ENCODE data around the gene KCNIP1. TPM values are rescaled to one million over a fixed set of nuclear protein-coding genes. Genes with fewer than 3 reads are reported as not detected.

The KCNIP1 gene
- polyA plus RNA-seq, 1 donor (not counting 4 experiments of a cell fraction or from before 2014, with no cell fraction given) = not detected

DNA sequence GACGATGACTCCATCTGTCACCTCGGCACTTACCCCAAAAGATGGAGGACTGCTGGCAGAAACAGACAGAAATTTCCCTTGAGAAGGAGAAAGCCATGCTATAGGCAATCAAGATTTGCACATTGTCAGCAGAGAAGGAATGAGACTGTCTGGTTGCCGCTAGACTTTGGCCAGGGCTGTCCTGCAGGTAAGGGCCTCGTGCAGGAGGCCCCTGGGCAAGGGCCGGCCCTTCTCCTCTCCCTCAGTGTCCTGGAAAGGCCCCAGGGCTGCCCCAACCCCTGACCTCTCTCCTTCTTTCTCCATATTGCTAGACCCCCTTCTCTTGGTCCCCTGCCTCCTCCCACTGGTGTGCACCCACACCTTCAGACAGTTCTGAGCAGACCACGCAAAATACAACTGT is 14.6 kb upstream of the KCNIP1 start:
- H3K36me3 ChIP-seq (ENCODE audit: control insufficient read depth in 2 of 2, extremely low read depth in 1 of 2, insufficient read depth in 2 of 2, low read length in 2 of 2) = no peaks in the 10 kb centered on the region
- H3K9me1 ChIP-seq (ENCODE audit: control insufficient read depth, extremely low read depth, insufficient read depth, low read length) = no peaks in the 10 kb centered on the region
- no peaks in the 10 kb centered on the region for H3K79me2 ChIP-seq (ENCODE audit: control insufficient read depth, insufficient read depth, low read length)
- H2AFZ ChIP-seq (ENCODE audit: control insufficient read depth, low read length) = no peak overlapping the region
- no peak overlapping the region for H3K9ac ChIP-seq (ENCODE audit: control insufficient read depth, extremely low read depth, insufficient read depth, low read length)
- DNase-seq (ENCODE audit: low read depth, low spot score) = no peak
- no peak overlapping the region for H3K4me3 ChIP-seq (ENCODE audit: control insufficient read depth in 2 of 3, extremely low read depth in 1 of 3, insufficient read depth in 2 of 3, low read depth in 1 of 3, low read length in 3 of 3)
- peaks cover 14% of the 10 kb centered on the region for H3K4me1 ChIP-seq (ENCODE audit: control insufficient read depth, extremely low read depth, insufficient read depth, low read length)
- no peaks in the 10 kb centered on the region for H4K20me1 ChIP-seq (ENCODE audit: control insufficient read depth, extremely low read depth, insufficient read depth, low read length)
- H3K27ac ChIP-seq (ENCODE audit: control insufficient read depth, insufficient read depth, low read length) = no peak overlapping the region
- dilution Hi-C loops (cut with MboI; ENCODE audit: extremely low pct_ligation_motif_present, low sequenced_read_pairs) = no loop called here
- FAIRE-seq = no peak
- no peak overlapping the region for H3K4me2 ChIP-seq (ENCODE audit: control insufficient read depth, extremely low read depth, insufficient read depth, low read depth, low read length)
- no peaks in the 10 kb centered on the region for H3K9me3 ChIP-seq (ENCODE audit: control insufficient read depth, low read depth, low read length)
- H3K27me3 ChIP-seq (ENCODE audit: control insufficient read depth, extremely low read depth, insufficient read depth, low read length) = no peaks in the 10 kb centered on the region
- TF ChIP-seq, protein P1, sequence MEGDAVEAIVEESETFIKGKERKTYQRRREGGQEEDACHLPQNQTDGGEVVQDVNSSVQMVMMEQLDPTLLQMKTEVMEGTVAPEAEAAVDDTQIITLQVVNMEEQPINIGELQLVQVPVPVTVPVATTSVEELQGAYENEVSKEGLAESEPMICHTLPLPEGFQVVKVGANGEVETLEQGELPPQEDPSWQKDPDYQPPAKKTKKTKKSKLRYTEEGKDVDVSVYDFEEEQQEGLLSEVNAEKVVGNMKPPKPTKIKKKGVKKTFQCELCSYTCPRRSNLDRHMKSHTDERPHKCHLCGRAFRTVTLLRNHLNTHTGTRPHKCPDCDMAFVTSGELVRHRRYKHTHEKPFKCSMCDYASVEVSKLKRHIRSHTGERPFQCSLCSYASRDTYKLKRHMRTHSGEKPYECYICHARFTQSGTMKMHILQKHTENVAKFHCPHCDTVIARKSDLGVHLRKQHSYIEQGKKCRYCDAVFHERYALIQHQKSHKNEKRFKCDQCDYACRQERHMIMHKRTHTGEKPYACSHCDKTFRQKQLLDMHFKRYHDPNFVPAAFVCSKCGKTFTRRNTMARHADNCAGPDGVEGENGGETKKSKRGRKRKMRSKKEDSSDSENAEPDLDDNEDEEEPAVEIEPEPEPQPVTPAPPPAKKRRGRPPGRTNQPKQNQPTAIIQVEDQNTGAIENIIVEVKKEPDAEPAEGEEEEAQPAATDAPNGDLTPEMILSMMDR (optimal IDR thresholded peaks at IDR 0.05 in 1 of 3, IDR thresholded peaks at IDR 0.05 in 1 of 3, conservative IDR thresholded peaks at IDR 0.05 in 1 of 3; ENCODE audit: extremely low read depth in 1 of 3, insufficient read depth in 2 of 3, low read length in 3 of 3) = no peak
- no peak for TF ChIP-seq EZH2 (IDR thresholded peaks at IDR 0.05; ENCODE audit: low read length)

DNA sequence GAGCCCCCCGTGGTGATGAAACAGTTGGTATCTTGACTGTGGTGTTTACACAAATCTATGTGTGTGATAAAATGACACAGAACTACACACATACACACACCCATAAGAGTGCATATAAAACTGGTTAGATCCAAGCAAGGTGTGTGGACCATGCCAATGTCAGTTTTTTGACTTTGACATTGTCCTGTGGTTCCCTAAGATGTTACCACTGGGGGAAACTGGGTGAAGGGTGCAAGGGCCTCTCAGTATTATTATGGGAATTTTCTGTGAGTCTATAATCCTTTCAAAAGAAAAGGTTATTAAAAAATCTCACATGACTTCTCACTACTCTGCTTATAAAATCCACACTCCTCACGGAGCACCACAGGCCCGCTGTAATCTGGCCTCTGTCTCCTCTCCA is 13.4 kb upstream of the KCNIP1 start:
- H3K4me2 ChIP-seq (ENCODE audit: control insufficient read depth, extremely low read depth, insufficient read depth, low read depth, low read length) = no peak overlapping the region

More for the DNA sequence above, 13.4 kb upstream of the KCNIP1 start:
- H3K79me2 ChIP-seq (ENCODE audit: control insufficient read depth, insufficient read depth, low read length) = no peaks in the 10 kb centered on the region
- peaks cover 19% of the 10 kb centered on the region for H3K4me1 ChIP-seq (ENCODE audit: control insufficient read depth, extremely low read depth, insufficient read depth, low read length)
- no peaks in the 10 kb centered on the region for H3K9me3 ChIP-seq (ENCODE audit: control insufficient read depth, low read depth, low read length)
- no peak overlapping the region for H2AFZ ChIP-seq (ENCODE audit: control insufficient read depth, low read length)
- no peaks in the 10 kb centered on the region for H4K20me1 ChIP-seq (ENCODE audit: control insufficient read depth, extremely low read depth, insufficient read depth, low read length)
- dilution Hi-C loops (cut with MboI; ENCODE audit: extremely low pct_ligation_motif_present, low sequenced_read_pairs) = no loop called here
- no peak overlapping the region for H3K4me3 ChIP-seq (ENCODE audit: control insufficient read depth in 2 of 3, extremely low read depth in 1 of 3, insufficient read depth in 2 of 3, low read depth in 1 of 3, low read length in 3 of 3)
- H3K27ac ChIP-seq (ENCODE audit: control insufficient read depth, insufficient read depth, low read length) = no peak overlapping the region
- no peaks in the 10 kb centered on the region for H3K9me1 ChIP-seq (ENCODE audit: control insufficient read depth, extremely low read depth, insufficient read depth, low read length)
- TF ChIP-seq, protein P1 (optimal IDR thresholded peaks at IDR 0.05 in 1 of 3, IDR thresholded peaks at IDR 0.05 in 1 of 3, conservative IDR thresholded peaks at IDR 0.05 in 1 of 3; ENCODE audit: extremely low read depth in 1 of 3, insufficient read depth in 2 of 3, low read length in 3 of 3) = no peak
- TF ChIP-seq EZH2 (IDR thresholded peaks at IDR 0.05; ENCODE audit: low read length) = no peak
- H3K27me3 ChIP-seq (ENCODE audit: control insufficient read depth, extremely low read depth, insufficient read depth, low read length) = no peaks in the 10 kb centered on the region
- FAIRE-seq (no peak), DNase-seq (ENCODE audit: low read depth, low spot score) (no peak)
- H3K36me3 ChIP-seq (ENCODE audit: control insufficient read depth in 2 of 2, extremely low read depth in 1 of 2, insufficient read depth in 2 of 2, low read length in 2 of 2) = no peaks in the 10 kb centered on the region
- H3K9ac ChIP-seq (ENCODE audit: control insufficient read depth, extremely low read depth, insufficient read depth, low read length) = no peak overlapping the region

Measured in keratinocyte (primary cell).